Fibroblast of gingiva (primary cell): ENCODE results near the gene DTX1.

Source experiments
- DNase-seq: peaks from one replicate; pipeline ENCODE4 v3.0.0-alpha.2; 2011; ENCODE audit warnings: low read depth

Gene DTX1

GRCh38 chr12:113071135-113072112, 14.9 kb downstream of the DTX1 start:
- DNase-seq, result no peak

GRCh38 chr12:113072136-113072535, 15.6 kb downstream of the DTX1 start:
- no peak for DNase-seq

- DNase-seq, result no peak
Measured at GRCh38 chr12:113073586-113073985, 17.1 kb downstream of the DTX1 start.

- DNase-seq, result no peak
Measured at GRCh38 chr12:113075137-113075683, 18.7 kb downstream of the DTX1 start.

- DNase-seq, result no peak
Measured at GRCh38 chr12:113077057-113077858, 20.7 kb downstream of the DTX1 start.

- no peak for DNase-seq
Measured at GRCh38 chr12:113077859-113078255, 21.3 kb downstream of the DTX1 start.

GRCh38 chr12:113081873-113082272, 25.3 kb downstream of the DTX1 start:
- DNase-seq, result no peak

- DNase-seq, result no peak
Measured at GRCh38 chr12:113082486-113083148, 26.1 kb downstream of the DTX1 start.

- no peak for DNase-seq
Measured at GRCh38 chr12:113083863-113084435, 27.4 kb downstream of the DTX1 start.

- DNase-seq, result no peak
Measured at GRCh38 chr12:113086249-113087164, 30.0 kb downstream of the DTX1 start.

- DNase-seq, result no peak
Measured at GRCh38 chr12:113087193-113087592, 30.7 kb downstream of the DTX1 start.

GRCh38 chr12:113088037-113088436, 31.5 kb downstream of the DTX1 start:
- no peak for DNase-seq

- no peak for DNase-seq
Measured at GRCh38 chr12:113088971-113089756, 32.6 kb downstream of the DTX1 start.

GRCh38 chr12:113089839-113090238, 33.3 kb downstream of the DTX1 start:
- DNase-seq, result no peak

GRCh38 chr12:113090740-113091139, 34.2 kb downstream of the DTX1 start:
- DNase-seq, result no peak

- DNase-seq, result no peak
Measured at GRCh38 chr12:113091506-113091905, 35.0 kb downstream of the DTX1 start.

- DNase-seq, result no peak
Measured at GRCh38 chr12:113092607-113093408, 36.3 kb downstream of the DTX1 start.

- DNase-seq, result no peak
Measured at GRCh38 chr12:113093409-113094101, 37.0 kb downstream of the DTX1 start.
